Measurements from ENCODE around the gene HHATL. TPM values are rescaled to one million over a fixed set of nuclear protein-coding genes. Genes with fewer than 3 reads are reported as not detected.

HHATL gene
- total RNA-seq, 1 donor from 2014 or later = 51.8 TPM

DNA sequence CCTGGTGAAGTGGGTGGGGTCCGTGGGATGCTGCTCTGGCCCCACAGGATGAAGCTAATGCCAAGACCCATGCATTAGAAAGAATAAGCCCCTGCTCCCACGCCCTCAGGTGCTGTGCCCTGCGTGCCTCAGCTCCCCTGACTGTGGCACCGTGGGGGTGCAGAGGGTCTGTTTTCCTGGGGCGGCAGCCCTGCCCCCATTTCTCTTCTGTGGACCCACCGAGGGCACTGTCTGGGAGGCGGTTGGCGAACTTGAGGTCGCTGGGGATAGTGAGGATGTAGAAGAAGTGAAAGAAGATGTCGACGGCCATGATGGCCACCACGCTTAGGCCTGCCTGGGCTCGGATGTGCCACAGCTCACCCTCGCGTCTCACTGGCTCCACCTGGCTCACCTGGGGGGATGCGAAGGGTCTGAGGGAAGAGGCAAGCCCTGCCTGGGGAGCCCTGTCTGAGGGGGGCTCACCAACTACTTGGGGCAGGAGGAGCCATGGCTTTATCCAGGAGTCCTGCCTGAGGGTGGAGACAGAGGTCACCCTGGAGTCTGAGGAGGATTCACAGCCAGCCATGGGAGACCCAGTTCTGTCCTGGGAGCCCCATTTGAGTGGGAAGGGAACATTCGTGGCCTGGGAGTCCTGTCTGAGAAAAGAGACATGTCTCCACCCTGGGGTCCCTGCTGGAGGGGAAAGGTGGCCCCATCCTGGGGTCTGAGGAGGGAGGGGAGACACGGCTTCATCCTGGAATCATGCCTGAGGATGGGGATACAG lies 5.1 kb downstream of the HHATL start:
- DNase-seq = no peak

DNA sequence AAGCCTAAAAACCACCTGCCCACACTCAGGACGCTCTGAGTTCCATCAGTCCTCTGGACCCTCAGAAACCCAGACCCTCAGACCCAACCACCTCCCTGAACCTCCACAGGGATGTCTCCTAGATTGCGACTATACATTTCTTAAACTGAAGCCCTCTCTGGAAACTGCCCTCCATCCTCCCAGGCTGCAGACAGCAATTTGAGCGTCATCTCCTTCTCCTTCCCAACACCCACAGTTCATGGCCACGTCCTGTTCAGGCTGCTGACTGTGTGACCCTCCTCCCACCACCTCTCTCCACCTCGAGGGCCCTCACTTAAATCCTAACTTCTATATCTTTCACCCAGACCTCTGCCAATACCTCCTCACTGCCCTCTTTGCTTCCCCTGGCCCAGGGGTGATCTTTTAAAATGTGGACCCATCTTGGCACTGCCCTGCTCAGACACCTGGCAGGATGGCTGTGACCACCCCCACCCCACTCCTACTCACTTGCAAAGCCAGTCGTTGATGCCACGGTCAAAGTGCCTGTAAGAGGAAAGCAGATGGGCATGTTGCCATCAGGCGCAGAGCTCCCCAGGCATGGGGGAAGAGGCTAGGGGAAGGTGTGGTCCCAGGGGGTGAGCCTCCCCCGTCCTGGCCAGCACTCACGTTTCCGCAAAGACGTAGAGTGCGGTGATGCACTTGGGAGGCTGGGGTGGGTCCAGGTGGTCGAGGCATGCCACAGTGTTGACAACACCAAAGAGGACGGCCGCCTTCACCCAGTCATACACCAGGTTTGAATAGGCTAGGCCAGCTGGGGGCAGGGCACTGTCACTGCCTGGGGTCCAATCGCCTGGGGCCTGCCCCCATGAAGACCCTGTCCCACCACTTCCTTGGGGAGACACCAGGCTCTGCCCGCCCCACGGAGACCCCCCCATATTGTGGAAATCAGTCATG lies 6.0 kb downstream of the HHATL start:
- no peak for DNase-seq

GRCh38 chr3:42694366-42694765 lies 8.2 kb downstream of the HHATL start:
- DNase-seq = no peak

DNA sequence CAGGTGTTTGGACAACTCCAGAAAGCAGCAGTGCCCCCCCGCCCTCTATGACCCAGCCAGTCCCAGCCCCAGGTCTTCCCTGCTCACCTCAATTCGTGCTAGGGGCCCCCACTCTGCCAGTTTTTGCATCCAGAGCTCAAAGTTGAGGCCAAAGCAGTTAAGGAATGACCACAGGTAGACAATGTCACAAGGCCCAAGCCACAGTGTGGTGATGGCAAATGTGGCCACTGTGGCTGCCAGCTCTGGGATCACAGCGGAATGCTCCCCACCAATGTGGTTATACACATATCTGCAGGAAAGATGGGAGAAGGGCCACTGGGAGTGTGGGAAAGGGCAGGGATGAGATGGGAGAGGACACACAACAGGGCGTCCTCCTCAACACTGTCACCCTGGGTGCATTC lies 9.1 kb downstream of the HHATL start:
- no peak for DNase-seq

- DNase-seq = no peak
Measured at GRCh38 chr3:42692667-42693529, 9.7 kb downstream of the HHATL start.

- no peak for DNase-seq
Measured at GRCh38 chr3:42691816-42692666, 10.6 kb downstream of the HHATL start.

DNA sequence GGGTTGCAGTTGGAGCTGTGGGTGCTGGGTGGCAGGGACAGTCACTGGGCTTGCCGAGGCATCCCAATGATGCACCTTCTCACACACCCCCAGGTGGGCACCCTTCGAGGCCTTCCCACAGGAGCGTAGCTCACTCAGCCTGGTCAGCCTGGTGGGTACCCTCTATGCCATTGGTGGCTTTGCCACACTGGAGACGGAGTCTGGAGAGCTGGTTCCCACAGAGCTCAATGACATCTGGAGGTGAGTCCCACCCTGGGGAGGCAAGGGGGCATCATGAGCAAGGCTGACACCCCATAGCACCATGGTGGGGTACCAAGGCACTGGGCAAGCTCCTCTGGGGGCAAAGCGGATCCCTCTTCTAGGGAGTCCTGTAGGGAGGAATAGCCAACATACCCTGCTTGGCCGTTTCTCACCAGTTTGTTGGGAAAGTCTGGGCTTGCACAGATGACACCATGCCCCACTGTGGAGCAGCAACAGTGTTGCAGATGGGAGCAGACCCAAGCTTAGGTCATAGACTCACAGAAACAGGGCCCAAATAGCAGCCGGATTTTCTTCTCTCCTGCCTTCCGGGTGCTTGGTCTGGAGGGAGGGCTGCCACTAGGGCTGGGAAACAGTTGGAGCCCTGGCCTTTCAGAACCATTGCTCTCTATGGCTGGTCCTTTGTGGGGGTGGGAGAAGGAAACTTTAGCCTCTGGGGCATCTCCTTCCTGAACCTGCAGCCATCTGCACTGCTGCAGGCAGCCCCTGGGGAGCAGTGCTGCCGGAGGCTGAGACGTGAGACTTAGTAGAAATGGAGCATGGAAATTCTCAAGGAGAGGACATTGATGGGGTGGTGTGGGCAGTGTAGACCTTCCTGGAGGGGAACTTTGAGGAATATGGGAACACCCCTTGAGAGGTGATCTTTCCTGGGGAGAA lies 11.6 kb downstream of the HHATL start:
- no peak for DNase-seq

- DNase-seq = no peak
Measured at GRCh38 chr3:42690191-42690590, 12.4 kb downstream of the HHATL start.

DNA sequence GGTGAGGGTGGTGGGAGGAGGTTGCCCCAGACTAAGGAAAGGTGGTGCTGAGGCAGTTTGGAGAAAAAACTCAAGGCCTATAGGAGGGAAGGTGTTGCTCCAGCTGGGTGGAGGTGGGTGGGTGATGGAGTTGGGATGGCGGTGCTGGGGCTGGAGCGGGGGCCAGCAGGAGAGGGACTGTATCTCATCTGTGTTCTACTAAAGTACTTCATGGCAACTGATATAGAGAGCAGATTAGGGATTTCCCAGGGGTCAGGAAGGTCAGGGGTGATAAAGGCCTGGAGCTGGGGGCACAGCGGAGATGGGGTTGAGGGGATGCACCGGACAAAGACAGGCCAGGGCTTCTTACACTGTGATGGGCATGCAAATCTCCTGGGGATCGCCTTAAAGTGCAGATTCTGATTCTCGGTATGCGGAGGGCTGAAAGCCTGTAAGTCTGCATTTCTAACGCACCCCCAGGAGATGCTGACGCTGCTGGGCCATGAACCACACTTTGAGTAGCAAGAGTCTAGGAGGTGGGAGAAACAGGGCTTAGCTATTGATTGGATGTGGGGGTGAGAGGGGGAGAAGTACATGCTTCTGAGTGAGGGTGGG lies 13.1 kb downstream of the HHATL start:
- DNase-seq = no peak

DNA sequence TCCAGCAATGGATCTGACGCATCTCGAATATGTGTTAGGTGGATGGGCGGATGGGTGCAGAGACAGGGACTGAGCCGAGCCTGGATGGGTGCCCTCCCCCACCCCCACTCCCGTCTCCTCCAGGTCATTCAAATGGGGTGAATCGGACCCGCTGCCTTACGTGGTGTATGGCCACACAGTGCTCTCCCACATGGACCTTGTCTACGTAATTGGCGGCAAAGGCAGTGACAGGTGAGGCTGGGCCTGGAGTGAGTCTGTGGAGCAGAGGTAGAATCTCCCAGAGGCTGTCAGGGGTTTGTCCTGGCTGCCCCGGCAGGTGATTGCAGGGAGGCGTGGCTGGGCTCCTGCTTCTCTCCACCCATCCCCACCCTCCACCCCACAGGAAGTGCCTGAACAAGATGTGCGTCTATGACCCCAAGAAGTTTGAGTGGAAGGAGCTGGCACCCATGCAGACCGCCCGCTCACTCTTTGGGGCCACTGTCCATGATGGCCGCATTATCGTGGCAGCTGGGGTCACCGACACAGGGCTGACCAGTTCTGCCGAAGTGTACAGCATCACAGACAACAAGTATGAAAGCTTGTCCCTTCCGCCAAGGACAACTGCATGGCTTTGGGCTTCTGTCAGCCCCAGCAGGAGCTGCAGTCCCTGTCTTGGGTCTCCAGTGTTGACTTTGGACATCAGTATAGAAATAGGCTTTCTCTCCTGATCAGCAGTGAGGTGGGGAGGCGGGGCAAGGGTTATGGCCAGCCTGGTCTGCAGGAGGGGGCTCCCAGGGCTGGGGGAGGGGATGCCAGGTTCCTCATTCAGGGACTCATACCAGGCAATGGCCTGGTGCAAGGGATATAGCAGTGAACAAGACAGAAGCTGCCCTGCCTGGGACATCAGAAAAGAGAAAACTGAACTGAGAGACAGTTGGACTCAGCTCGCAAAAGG lies 13.8 kb downstream of the HHATL start:
- DNase-seq = no peak

GRCh38 chr3:42688016-42688415 lies 14.6 kb downstream of the HHATL start:
- no peak for DNase-seq

DNA sequence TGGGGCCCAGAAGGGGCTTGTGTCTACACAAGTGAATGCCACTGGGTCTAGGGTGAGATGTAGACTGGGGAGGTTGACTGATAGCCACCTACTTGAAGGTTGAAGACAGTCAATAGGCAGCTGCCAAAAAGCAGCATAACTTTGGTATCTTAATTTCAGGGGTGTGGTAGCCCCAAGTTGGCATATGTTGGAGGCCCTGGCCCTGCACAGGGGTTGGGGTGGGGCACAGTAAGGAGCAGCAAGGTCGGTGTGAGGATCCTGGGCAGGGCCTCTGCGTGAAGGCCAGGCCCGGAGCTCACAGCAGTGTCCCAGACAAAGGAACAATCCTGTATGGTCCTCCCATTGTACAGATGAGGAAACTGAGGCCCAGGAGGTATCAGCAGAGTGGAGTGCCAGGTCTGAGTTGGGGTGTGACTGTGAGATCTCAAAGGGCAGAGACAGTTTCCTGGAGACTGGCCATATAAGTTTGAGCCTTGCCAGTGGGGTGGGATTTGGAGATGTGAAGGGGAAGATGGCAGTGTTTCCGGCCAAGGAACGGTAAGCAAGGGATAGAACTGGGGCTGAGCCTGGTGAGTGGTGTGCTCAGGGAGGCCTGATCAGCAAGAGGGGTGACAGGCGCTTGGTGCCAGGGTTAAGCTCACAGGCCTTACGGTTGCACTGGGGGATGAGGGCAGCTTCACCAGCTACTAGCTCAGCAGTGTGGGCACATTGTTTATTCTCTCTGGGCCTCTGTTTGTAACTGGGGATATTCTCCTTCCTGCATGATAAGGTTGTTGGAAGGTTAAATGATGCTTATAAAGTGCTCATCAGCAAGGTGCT lies 15.6 kb downstream of the HHATL start:
- DNase-seq = no peak

- DNase-seq = no peak
Measured at GRCh38 chr3:42685891-42686820, 16.4 kb downstream of the HHATL start.

- peak; percentile 91 for DNase-seq
Measured at GRCh38 chr3:42685363-42685881, 17.2 kb downstream of the HHATL start, which contains the start of gene KLHL40. Gene KLHL40, plus strand, starts transcription at chr3:42685537. Its CDS starts 82 bp downstream, at chr3:42685619.

DNA sequence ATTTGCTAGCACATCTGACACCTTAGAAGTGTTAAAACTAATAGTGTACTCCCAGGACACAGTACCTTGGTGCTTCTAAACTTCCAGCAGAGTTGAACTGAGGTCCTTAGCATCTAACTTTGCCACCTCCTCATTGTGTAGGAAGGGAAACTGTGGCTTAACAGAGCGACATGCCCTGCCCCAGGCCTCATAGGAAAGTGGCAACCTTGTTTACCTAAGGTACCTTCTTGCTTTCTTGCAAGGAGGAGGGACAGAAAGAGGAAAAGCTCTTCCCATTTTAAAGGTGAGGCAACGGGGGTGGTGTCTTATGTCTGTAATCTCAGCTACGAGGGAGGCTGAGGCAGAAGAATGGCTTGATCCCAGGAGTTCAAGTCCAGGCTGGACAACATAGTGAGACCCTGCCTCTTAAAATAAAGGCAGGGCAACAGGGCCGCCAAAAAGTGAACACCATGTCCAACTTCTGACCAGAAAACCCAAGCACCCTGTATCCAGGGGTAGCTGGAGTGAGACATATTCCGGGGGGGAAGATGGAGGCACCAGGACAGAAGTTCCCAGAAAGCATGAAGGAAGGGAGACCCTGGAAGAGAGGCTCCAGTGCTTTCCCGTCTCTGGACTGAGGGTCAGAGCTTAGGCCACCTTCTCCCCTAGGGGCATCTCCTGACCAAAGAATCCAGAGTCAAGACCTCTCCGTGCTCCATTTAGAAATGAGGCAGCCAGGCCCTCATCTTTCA lies 17.8 kb downstream of the HHATL start:
- DNase-seq = no peak

All from tongue (tissue), 2 donors.